ENCODE measurements around the gene SLC9B1. TPM values are rescaled to one million over a fixed set of nuclear protein-coding genes. Genes with fewer than 3 reads are reported as not detected.
A peak's percentile ranks its signal among the peaks of the same experiment; 100 is the strongest.

SLC9B1 gene
- total RNA-seq, 4 donors from 2014 or later: 0.30 to 1.4 (median 0.51) TPM

- intact Hi-C loops (cut with DNase I; ENCODE audit: low total_unique reads): loop anchor here (10.0 kb wide), 3 partner anchors 76 to 574 kb away; partner anchors contain the start of gene BDH2
- 37 to 39% methylated on average over 8 of the region's 8 CpGs for WGBS, 2 donors
- H3K4me3 ChIP-seq (ENCODE audit: low read depth, poor library complexity, severe bottlenecking): peak overlapping the region; percentile 18
- TF ChIP-seq POLR2A (IDR thresholded peaks at IDR 0.05) (no peak), CTCF (IDR thresholded peaks at IDR 0.05) (no peak)
- DNase-seq (ENCODE audit: low spot score in 2 of 2): no peak
These were observed 856 bp downstream of the SLC9B1 start for GRCh38 chr4:103018391-103019307.

DNA sequence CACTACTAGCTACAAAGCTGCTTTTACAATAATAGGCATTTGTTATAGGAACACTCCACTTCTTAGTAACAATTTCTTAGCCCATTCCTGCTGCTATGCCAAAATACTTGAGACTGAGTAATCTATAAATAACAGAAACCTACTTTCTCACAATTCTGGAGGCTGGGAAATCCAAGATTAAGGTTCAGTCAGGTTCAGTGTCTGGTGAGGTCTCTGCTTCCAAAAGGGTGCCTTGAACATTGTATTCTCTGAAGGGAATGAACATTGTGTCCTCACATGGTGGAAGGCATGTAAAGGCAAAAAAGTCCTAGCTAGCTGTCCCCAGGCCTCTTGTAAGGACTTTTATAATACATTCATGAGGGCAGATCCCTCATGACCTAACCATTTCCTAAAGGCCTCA lies 7.0 kb downstream of the SLC9B1 start:
- intact Hi-C loops (cut with DNase I; ENCODE audit: low total_unique reads): loop anchor here (5.0 to 10.0 kb wide), 4 partner anchors 82 to 568 kb away; partner anchors contain the start of gene BDH2
- DNase-seq (ENCODE audit: low spot score in 2 of 2): no peak
- no peak overlapping the region for H3K4me3 ChIP-seq (ENCODE audit: low read depth, poor library complexity, severe bottlenecking)
- TF ChIP-seq CTCF (IDR thresholded peaks at IDR 0.05) (no peak), POLR2A (IDR thresholded peaks at IDR 0.05) (no peak)

GRCh38 chr4:103012060-103012459 lies 7.4 kb downstream of the SLC9B1 start:
- intact Hi-C loops (cut with DNase I; ENCODE audit: low total_unique reads): loop anchor here (5.0 to 10.0 kb wide), 4 partner anchors 83 to 567 kb away; partner anchors contain the start of gene BDH2
- TF ChIP-seq POLR2A (IDR thresholded peaks at IDR 0.05): no peak
- TF ChIP-seq CTCF (IDR thresholded peaks at IDR 0.05): no peak
- no peak overlapping the region for H3K4me3 ChIP-seq (ENCODE audit: low read depth, poor library complexity, severe bottlenecking)
- DNase-seq (ENCODE audit: low spot score in 2 of 2): no peak
- WGBS, 2 donors: 38 to 50% methylated on average over 1 of the region's 1 CpG

DNA sequence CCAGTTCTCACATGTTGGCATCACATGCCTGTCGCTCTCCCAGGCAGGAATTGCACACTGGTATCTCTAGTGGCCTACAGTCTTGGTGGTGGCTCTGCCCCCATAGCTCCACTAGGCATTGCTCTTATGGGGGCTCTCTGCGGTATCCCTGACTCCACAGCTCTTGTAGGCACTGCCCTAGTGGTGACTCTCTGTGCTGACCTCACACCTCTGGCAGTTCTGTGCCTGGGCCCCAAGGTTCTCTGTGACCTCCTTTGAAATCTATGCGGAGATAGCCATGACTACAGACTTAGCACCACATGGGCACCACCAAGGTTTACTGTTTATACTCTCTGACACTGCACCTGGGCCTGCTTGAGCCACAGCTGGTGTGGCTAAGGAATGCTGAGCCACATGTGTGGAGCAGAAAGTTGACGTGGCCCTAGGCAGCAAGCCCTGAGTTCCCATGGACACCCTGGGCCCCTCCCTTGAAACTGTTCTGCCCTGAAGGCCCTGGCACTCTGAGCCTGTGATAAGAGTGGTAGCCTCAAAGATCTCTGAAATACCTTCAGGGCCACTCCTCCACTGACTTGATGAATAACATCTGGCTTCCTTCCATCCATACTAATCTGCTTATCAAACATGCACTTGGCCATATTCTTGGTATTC lies 8.0 kb downstream of the SLC9B1 start:
- intact Hi-C loops (cut with DNase I; ENCODE audit: low total_unique reads): loop anchor here (5.0 to 10.0 kb wide), 4 partner anchors 83 to 567 kb away; partner anchors contain the start of gene BDH2
- 61 to 65% methylated on average over 4 of the region's 4 CpGs for WGBS, 2 donors
- no peak for TF ChIP-seq CTCF (IDR thresholded peaks at IDR 0.05)
- TF ChIP-seq POLR2A (IDR thresholded peaks at IDR 0.05): no peak
- H3K4me3 ChIP-seq (ENCODE audit: low read depth, poor library complexity, severe bottlenecking): no peak overlapping the region
- DNase-seq (ENCODE audit: low spot score in 2 of 2): peak in 1 of 2 donors; percentile 82

- 94 to 97% methylated on average over 1 of the region's 1 CpG for WGBS, 2 donors
- H3K4me3 ChIP-seq (ENCODE audit: low read depth, poor library complexity, severe bottlenecking): no peak overlapping the region
- no peak for DNase-seq (ENCODE audit: low spot score in 2 of 2)
- no peak for TF ChIP-seq CTCF (IDR thresholded peaks at IDR 0.05)
- TF ChIP-seq POLR2A (IDR thresholded peaks at IDR 0.05): no peak
- intact Hi-C loops (cut with DNase I; ENCODE audit: low total_unique reads): loop anchor here (5.0 to 10.0 kb wide), 4 partner anchors 84 to 566 kb away; partner anchors contain the start of gene BDH2
These were observed 8.7 kb downstream of the SLC9B1 start for GRCh38 chr4:103010804-103011203.

Data from lower leg skin (tissue), 4 donors.